ENCODE measurements around the gene TMEM117.
"Not testable (repeated sequence)": the region's sequence is repeated elsewhere in the genome, so short reads cannot be mapped to it uniquely, and the experiment has no call there.

The TMEM117 gene

DNA sequence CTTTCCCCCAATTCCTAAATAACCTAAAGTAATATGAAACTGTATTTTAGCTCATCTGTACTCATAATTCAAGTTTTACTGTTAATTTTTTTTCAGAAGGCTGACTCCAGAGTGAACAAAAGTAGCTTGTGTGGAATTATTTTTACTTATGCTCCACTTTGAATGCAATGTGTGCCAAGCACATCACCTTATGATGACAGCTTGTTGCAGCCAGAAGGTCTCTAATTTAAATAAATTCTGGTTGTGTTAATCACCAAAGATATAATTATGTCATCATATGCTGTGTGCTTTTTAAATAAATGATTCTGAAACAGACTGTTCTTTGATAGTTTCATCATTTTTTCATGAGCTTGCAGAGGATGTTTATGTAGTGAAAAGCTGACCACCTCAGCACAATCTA is 283.1 kb downstream of the TMEM117 start:
- no peak for DNase-seq

DNA sequence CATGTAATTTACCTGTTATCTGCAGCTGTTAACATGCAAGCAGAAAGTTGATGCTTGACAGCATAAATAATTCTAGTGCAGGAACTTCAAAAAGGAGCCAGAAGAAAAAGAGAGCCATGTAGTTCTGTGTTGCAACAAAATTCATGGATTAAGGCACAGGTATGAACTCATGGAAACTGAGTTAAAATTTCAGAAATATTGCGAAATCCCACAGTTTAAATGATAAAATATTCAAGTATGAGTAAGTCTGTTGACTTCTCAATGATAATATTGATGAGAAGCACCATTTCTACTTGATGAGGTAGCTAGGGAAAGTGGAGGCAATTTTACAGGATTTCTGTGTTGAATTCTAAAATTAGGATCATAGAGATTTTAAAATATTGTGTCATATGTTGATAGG is 290.9 kb downstream of the TMEM117 start:
- no peak for DNase-seq

DNA sequence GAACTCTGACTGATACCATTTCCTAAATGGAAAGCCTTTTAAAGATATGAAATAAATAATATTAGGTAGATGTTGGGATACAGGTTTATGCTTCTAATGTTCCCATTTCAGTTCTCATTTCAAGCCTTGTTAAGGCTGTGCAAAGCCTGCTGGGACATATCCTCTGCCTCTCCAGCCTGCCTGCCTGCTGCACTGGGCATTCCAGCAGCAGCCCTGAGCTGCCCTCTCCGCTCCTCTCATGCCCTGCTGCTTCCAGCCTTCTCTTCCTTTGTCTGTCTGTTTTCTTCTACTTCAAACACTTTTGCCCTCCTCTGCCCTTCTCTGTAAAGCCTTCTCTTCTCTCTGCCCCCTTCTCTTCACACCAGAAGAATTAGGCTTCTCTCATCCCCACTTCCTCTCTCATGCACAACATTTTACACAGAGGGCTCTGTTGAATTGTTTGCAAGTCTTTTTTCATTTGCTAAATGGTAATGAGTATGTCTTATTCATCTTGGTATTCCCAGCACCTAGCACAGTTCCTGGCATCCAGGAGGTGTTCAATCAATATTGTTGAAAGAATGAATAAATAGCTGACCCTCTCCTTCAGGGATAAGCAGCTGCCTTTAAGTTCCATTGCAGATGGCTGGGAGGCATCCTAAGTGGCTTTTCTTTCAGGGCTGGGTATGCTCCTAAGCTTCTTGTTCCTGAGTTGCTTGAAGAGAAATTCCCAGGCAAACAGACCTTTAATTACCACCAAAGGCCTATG is 292.3 kb downstream of the TMEM117 start:
- DNase-seq: no peak

DNA sequence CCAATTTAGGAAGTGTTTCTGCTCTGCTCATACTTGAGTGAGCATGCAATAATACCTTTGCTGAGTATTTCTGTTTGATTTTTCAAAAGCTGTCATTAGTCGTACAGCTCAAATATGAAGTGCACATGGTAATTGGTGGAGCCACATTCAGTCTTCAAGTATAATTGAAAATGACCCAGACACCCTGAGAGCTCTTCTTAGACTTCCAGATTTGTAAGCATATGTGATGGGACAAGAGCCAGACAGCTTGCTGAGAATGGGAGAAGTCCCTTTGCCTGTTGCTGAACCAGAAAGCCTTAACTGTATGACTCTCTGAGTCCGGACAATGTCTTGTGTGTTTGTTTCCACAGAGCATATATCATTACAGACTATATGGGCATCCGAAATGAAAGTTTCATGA is 307.3 kb downstream of the TMEM117 start:
- DNase-seq: no peak

DNA sequence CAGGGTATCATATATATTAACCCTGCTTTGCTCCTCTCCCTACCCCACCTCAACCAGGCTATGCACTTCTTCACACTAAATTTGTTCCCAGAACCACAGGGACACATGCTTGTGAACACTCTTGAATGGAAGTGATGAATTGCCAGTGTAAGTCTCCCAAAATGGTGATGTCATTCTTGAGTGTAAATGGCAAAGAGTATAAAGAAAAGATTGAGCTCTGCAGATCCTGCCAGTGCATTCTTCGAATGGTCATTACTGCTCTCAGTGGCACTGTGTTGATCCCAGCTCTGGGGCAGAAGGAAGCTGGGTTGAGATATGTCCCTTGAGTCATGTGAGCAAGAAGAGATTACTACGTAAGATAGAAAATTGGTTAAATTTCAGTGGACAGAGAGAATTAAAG is 313.1 kb downstream of the TMEM117 start:
- no peak for DNase-seq

DNA sequence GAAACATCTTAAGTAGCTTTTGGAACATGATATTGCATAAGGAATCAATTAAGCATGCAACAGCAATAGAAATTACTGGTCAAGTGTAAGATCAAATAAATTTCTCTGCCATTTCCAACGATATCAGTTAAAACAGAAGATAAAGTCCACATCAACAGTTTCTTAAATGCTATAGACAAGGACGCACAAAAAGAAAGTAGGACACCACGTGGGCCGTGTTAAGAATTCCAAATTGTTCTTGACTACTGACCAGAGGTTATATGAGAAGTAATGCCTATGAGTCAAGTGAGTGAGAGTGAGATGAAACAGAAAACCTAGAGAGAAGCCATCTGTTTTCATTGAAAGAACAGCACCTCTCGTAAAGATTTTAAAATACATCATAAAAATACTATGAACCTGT is 318.2 kb downstream of the TMEM117 start:
- no peak for DNase-seq

DNA sequence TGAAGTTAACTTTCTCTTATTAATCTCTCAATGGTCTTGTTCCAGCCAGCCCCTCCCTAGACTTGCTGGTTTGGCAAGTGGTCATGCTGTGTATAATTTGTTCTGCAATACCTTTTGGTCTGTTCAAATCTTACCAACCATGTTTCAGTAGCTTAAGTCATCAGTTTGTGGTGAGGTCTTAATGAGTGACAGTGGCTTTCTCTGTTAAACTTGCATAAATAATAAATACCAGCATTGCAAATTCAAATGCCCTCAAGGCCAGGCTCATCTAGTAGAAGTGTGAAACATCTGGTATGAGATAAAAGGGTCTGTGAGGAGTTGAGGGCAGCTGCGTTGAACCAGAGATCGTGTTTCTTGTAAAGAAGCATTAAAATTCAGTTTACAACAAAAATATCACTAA is 319.5 kb downstream of the TMEM117 start:
- DNase-seq: no peak

DNA sequence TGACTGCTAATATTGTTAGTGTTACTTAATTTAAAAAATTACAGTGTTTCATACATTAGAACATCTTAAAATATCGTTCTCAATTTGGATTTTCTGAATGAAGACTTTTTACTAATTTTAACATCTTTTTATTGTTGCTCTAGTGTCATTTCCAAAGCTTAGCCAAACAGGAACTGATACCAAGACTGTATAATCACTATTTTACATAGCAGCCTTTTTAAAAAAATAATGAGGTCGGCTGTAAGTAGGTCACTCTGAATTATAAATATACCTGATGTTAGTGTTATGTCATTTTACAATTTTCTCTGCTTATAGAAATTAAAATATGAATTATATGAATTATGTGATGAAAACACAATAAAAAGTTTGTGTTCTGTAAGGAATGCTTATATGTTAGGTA is 321.5 kb downstream of the TMEM117 start:
- no peak for DNase-seq

DNA sequence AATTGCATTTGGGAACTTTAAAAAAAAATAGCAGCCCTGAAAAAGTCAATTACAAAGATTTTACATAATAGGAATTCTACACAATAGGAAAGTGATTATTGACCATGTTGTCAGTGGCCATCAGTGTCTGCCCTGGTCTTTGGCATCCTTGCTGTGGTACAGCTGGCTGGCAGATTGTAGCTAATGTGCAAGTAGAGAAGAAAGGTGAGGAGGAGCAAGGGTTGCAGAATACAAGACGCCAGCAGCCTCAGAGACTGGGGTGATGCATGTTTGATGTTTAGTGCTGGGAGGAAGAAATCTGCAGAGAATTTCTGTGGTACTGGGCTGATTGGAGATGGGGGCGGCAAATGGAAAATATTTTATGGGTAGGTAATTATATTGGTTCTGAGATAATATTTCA is 322.9 kb downstream of the TMEM117 start:
- no peak for DNase-seq

DNA sequence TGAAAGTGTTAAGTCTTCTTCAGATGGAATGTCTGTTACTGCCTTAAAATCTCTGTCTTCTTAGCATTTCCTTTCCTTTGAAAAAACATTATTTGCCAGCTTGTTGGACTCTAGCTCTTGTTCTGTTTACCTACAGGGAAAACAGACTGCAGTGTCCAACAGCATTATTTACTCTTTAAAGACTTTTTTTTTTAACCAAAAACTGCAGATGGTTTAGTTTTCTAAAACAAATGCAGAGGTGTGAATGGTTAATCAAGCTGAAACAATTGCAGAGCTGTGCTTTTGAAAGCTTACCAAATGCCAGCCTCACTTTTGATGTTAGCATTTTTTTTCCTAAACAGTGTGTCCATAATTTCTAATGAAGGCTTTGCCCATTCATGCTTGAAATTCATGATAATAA is 323.3 kb downstream of the TMEM117 start:
- DNase-seq: no peak

DNA sequence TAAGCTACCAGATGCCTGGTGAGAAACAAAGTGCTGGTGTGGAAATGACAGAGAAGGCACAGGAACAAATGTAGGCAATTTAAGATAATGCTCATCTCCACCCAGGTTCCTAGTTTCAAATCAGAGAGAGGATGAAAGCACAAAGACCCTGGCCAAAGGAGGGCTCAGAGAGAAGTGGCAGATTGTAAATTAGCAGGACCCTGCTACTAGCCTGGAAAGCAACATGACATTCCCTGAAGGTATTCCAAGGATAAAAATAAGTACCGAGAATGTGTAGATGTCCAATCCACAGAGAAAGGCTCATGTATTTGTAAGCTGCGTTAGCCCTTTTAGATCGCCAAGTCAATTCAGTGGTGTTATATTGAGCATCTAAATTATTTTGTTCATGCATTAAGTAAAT is 324.0 kb downstream of the TMEM117 start:
- no peak for DNase-seq

DNA sequence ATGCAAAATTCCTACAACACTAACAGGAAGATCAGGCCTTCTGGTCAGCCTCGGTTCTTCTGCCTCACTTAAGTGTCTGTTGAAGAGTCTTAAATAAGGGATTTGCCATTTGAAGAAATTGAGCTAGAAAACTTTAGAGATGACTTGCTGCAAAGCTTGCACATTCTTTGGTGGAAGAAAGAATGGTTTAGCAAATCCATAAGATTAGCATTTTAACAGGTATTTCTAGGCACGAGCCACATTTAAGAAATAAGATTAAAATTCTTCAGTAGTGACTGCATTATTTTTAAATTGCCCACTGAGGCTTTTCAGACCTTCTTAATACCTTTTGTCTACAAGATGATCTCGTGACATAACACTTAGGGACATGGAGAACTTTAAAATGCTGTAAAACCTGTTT is 327.1 kb downstream of the TMEM117 start:
- DNase-seq: no peak

DNA sequence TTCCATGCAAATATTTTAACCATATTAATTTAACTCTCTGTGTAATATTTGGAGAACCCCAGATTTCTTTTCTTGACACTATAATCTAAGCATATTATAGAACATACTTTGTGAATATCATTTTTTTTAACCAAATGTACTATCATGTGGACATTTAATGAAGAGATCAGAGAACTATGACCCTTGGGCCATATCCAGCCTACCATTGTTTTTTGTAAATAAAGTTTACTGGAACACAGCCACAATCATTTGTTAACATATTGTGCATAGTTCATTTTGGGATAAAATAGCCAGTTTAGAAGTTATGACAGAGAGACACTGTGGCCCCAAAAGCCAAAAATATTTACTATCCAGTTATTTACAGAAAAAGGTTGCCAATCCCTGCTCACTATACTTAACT is 338.2 kb downstream of the TMEM117 start:
- no peak for DNase-seq

DNA sequence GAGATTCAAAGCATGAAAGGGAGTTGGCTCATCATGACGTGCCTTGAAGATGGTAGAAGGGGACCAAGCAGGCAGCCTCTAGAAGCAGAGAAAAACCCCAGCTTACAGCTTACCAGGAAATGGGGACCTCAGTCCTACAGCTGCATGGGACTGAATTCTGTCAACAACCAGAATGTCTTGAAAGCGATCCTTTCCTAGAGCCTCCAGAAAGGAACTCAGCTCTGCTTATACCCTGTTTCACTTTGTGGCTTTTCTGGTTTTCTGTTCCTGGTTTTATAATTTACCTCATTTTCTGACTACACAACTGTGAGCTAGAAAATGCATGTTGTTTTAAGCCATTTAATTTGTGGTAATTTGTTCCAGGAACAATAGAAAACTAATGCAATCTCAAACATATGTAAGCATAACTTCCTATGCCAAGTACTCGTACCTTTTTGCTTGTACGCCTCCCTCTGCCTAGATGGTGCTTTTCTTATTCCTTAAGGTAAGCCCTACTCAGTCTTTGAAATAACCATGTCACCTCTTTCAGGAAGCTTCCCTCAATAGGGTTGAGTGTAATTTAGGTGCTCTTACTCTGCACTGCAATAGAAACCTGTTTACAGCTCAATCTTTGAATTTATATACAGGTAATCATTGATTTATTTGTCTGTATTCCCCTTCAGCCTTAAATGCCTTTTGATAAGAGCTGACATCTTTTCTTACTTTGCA is 348.8 kb downstream of the TMEM117 start:
- no peak for DNase-seq

DNA sequence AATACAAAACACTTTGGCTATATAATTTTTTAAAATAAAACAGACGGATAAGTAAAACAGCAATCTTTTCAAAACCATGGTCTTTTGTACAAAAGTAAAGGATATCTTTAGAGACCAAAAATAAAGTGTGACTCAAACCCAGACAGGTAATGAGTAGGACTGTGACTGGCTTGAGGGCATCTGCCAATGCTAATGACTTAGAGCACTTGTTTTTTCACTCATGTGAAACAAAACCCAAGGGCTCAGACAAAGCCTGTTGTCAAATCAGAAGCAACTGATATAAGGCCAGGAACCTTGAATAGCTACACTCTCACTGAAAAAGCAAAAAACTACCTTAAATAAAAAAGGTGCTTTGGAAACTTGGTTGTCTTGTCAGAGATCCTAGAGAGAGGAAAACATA is 357.4 kb downstream of the TMEM117 start:
- DNase-seq: no peak

DNA sequence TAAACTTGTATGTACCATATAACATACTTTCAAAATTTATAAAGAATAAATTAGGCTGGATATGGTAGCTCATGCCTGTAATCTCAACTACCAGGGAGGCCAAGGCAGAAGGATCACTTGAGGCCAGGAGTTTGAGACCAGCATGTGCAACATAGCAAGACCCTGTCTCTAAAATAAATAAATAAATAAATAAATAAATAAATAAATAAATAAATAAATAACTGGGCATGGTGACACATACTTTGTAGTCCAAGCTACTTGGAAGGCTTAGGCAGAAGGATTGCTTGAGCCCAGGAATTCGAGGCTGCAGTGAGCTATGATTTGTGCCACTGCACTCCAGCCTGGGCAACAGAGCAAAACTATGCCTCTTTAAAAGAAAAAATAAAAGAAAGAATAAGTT is 359.8 kb downstream of the TMEM117 start:
- not testable (repeated sequence) for DNase-seq

DNA sequence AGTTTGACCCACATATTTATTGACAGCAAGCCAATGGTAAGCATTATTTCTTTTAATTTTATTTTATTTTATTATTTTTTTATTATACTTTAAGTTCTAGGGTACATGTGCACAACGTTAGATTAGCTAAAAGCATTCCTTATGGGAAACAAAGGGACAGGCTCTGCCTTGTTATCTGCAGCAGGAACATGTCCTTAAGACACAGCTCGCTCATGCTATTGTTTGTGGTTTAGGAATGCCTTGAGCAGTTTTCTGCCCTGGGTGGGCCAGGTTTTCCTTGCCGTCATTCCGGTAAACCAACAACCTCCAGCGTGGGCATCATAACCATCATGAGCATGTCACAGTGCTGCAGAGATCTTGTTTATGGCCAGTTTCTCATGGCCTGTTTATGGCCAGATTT is 370.2 kb downstream of the TMEM117 start:
- DNase-seq: no peak

DNA sequence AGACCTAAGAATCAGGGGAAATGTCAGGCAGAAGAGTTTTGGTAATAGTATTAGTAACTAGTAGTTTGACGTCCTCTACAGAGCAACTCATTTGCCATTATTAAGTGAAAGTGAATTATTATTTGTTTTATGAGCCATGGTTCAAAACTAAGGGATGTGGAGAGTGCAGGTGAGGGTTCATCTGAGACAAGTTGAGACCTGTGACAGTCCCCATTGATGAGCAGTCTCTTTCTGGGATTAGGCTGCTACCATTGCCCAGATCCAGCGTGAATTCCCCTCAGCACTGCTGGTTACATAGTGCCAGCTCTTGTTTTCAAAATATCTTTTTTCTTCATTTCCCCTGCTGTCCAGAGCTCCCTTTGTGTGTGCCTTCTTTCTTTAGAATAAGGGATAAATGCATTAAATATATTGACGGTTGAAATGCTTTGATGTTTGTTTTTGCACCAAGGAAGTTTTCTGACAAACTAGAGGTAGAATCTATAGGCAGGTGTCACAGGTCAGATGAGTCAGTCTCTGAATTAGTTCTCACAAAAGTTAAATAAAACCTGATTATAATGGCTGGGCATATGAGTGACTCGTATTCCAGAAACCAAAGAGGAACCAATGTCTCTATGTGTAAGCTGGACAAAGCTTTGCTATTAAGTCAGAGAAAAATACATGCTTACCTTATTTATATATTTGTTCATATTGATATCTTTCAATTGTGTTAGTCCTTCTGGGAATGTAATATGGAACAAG is 381.4 kb downstream of the TMEM117 start:
- DNase-seq: no peak

DNA sequence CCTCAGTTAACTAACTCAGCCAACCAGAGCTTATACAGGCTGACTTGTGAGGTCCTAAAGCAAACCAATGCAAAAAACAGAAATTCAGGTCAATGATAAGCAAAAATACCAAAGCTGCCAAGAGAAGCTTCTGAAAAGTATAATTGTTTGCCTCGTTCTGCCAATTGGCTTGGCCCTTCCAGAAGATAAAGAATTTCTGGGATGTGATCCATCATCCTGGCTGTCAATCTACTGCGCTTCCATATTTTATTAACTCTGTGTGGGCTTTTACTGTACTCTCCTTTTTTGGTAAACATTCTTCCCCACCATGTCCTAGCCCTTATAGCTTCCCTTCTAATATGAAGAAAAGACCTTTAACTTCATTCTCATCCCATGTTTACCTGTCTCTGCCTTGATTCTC is 387.9 kb downstream of the TMEM117 start:
- no peak for DNase-seq

DNA sequence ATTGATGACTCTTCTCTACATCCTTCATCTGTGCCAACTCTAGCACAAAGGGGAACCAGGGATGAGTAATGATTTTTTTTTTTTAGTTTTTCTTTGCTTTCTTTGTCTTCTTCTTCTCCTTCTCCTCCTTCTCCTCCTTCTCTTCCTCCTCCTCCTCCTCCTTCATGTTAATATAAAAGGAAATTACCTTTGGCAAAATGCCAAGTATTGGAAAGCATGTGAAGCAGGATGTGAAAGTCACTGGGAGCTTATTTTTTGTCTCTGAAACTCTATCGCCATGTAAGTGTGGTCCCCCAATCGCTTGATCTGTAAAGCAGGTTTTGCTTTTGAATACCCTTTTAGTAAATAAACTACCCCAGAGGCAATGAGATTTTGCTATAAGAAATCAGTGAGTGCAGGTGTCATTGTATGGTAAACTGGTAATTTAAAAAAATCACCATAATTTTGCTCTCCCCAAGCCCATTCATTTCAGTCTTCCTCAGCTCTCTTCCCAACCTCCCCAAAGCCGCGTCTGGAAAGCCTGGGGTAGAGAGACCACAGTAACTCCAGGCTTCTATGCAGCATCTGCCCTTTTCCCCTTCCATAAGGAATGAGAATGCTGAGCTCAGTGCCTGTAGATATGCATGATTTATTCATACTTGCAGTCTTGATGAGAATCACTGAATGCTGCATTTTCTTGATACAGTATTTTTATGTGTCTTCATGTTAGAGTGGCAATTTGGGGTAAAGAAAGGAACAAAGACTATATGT is 388.7 kb downstream of the TMEM117 start:
- DNase-seq: no peak

DNA sequence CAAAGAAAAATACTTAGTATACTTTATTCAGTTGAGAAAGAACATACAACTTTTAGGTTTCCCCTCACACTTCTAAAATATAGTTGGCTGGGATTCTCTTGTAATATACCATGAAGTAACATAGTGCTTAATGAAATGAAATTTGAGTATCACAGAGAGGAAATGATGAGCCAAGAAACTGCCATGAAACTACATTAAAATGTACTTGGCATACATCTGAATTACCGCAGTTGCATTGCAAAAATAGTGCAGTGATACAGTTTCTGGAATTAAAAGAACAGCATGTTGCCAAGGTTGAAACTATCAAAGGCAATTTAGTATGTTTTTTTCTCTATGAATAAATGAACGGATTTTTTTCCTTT is 389.2 kb downstream of the TMEM117 start:
- DNase-seq: no peak

DNA sequence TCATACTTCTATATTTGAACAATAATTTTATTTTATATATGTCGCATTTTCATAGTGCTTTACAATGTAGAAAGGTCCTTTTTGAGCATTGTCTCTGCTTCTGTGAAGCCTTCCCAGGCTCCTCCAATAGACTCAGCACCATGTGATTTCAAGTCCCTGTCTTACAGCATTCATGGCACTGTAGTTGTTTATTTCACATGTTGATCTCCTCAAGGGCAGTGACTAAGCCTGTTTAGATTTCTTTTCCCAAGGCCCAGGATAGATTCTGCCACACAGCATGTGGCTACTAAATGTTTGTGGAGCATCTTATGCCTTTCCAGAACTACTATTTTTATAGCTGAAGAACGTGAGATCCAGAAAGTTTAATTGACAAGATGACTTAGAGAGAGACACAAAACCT is 391.7 kb downstream of the TMEM117 start:
- DNase-seq: no peak

DNA sequence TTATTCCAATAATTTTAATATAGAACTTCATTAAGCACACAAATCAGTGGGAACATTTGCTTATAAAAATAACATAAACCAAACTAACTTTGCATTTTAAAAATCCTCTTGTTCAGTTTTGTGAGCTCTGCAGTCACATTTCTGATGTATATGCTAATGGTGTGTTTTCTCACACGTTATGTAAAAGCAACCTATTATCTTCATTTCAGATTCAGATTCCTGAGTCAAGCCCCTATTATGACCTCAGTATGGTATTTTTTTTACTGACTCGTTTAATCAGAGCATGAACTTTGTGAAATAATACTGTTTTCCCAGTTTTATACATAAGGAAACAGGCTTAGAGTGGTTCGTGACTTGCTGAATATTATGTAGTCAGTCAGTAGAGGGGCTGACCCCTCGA is 394.0 kb downstream of the TMEM117 start:
- DNase-seq: no peak

DNA sequence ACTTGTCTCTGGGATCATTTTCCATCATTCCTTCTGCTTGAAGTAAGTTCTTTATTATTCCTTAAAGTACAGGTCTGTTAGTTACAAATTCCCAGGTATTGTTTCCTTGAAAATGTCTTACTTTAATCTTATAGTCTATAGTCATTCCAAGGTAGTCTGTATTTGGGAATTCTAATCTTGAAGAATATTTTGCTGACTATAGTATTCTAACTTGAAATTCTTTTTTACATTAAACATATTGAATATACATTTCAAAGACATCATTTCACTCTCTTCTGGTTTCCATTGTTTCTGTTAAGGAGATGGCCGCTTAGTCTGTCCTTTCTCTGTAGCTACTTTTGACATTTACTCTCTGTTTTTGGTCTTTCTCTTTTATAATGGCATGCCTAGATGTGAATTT is 399.8 kb downstream of the TMEM117 start:
- no peak for DNase-seq

All from activated CD4-positive, alpha-beta T cell treated with anti-CD3 and anti-CD28 coated beads for 48 hours (primary cell).